H1 (cell line): ENCODE results near the gene COX19. TPM values are rescaled to one million over a fixed set of nuclear protein-coding genes. Genes with fewer than 3 reads are reported as not detected.
A peak's percentile ranks its signal among the peaks of the same experiment; 100 is the strongest.

Experiments used
- CTCF ChIA-PET: fragments of 300-600 bp; sonication (Branson Sonifier 250); formaldehyde crosslinking; loops from one replicate; lab custom pipeline; 2021; ENCODE audit not compliant: partially characterized antibody; lab: Charles Lee
- POLR2A ChIA-PET: fragments of 300-600 bp; sonication (Branson Sonifier 250); formaldehyde crosslinking; loops from one replicate; lab custom pipeline; 2021; ENCODE audit warnings: inconsistent platforms; ENCODE audit not compliant: partially characterized antibody; lab: Charles Lee
- DNase-seq, 2 experiments: peaks; one replicate each; pipeline versions ENCODE4 v3.0.0 to v3.0.0-alpha.2; 2010 to 2022; ENCODE audit warnings: low spot score in 2 of 2, low read depth in 1 of 2, mixed read lengths in 1 of 2
- FAIRE-seq: peaks from 2 replicates; lab custom pipeline; 2011; peaks lifted over from hg19 to GRCh38; lab: Jason Lieb, UNC
- H2AFZ ChIP-seq: 2 replicates; pipeline ENCODE4 v1.8.1; 2012; ENCODE audit warnings: low read length, inconsistent platforms
- H2AK5ac ChIP-seq: 2 replicates; pipeline ENCODE4 v1.6.1; 2013; ENCODE audit warnings: low read depth, low read length
- H2BK120ac ChIP-seq: replicated peaks from 2 replicates; pipeline ENCODE3; 2013; ENCODE audit warnings: low read depth, low read length, inconsistent platforms
- H2BK12ac ChIP-seq: 2 replicates; pipeline ENCODE4 v1.6.1; 2013; ENCODE audit warnings: low read depth, low read length
- H2BK15ac ChIP-seq: 2 replicates; pipeline ENCODE4 v1.6.1; 2013; ENCODE audit warnings: low read length
- H2BK20ac ChIP-seq: 2 replicates; pipeline ENCODE4 v1.6.1; 2013; ENCODE audit warnings: low read length
- H2BK5ac ChIP-seq: 2 replicates; pipeline ENCODE4 v1.6.1; 2013; ENCODE audit warnings: low read depth, low read length
- H3K14ac ChIP-seq: 2 replicates; pipeline ENCODE4 v1.6.1; 2013; ENCODE audit warnings: inconsistent platforms; ENCODE audit not compliant: insufficient read length
- H3K18ac ChIP-seq: 2 replicates; pipeline ENCODE4 v1.6.1; 2013; ENCODE audit warnings: low read length; ENCODE audit errors: extremely low read depth
- H3K23ac ChIP-seq: 2 replicates; pipeline ENCODE4 v1.6.1; 2013; ENCODE audit warnings: inconsistent platforms; ENCODE audit not compliant: insufficient read length
- H3K23me2 ChIP-seq: 2 replicates; pipeline ENCODE4 v1.6.1; 2013; ENCODE audit warnings: low read depth, low read length
- H3K27ac ChIP-seq: 2 replicates; pipeline ENCODE4 v1.6.1; 2011; ENCODE audit warnings: low read depth, low read length, inconsistent platforms
- H3K27me3 ChIP-seq, 4 experiments: replicated peaks in 1 of 4; 1 replicate in 1 of 4; 2 replicates in 3 of 4; pipeline versions ENCODE4 v1.6.1 to v1.8.1; 2011 to 2013; ENCODE audit warnings: low read length in 3 of 4, mild to moderate bottlenecking in 3 of 4, inconsistent platforms in 2 of 4, mixed read lengths in 2 of 4, moderate library complexity in 1 of 4; ENCODE audit not compliant: control insufficient read depth in 3 of 4, insufficient read depth in 3 of 4; ENCODE audit errors: extremely low read depth in 1 of 4
- H3K36me3 ChIP-seq, 4 experiments: 2 replicates each; pipeline versions ENCODE4 v1.6.1 to v1.8.1; 2011 to 2013; ENCODE audit warnings: mild to moderate bottlenecking in 4 of 4, low read length in 3 of 4, moderate library complexity in 2 of 4, control low read depth in 1 of 4, inconsistent platforms in 1 of 4; ENCODE audit not compliant: insufficient read depth in 4 of 4, control insufficient read depth in 2 of 4
- H3K4ac ChIP-seq: replicated peaks from 2 replicates; pipeline ENCODE3; 2013; ENCODE audit warnings: low read length, low read depth, mixed read lengths, inconsistent platforms; ENCODE audit not compliant: insufficient read length
- H3K4me1 ChIP-seq, 4 experiments: replicated peaks in 1 of 4; 1 replicate in 1 of 4; 2 replicates in 3 of 4; pipeline versions ENCODE4 v1.6.1 to v1.8.1; 2011 to 2013; ENCODE audit warnings: low read length in 3 of 4, inconsistent platforms in 2 of 4, mixed read lengths in 1 of 4; ENCODE audit not compliant: insufficient read depth in 4 of 4, control insufficient read depth in 3 of 4
- H3K4me2 ChIP-seq, 2 experiments: 2 replicates each; pipeline versions ENCODE4 v1.6.1 to v1.8.1; 2011 to 2013; ENCODE audit warnings: low read depth in 2 of 2, low read length in 2 of 2, control low read depth in 1 of 2, inconsistent platforms in 1 of 2, mild to moderate bottlenecking in 1 of 2; ENCODE audit not compliant: insufficient read depth in 1 of 2
- H3K4me3 ChIP-seq, 4 experiments: fragments of 200-600, 300-600 bp in 1 of 4; sonication (generic), shearing (Covaris generic), sonication (Bioruptor Twin) in 1 of 4; 2 replicates each; pipeline versions ENCODE4 v1.5.1 to v1.8.1; 2011 to 2016; ENCODE audit warnings: low read length in 4 of 4, low read depth in 3 of 4, control low read depth in 2 of 4, inconsistent platforms in 2 of 4, mild to moderate bottlenecking in 2 of 4, mixed read lengths in 1 of 4, moderate library complexity in 1 of 4; ENCODE audit not compliant: insufficient read depth in 2 of 4; ENCODE audit errors: extremely low read depth in 1 of 4
- H3K56ac ChIP-seq: replicated peaks from 2 replicates; pipeline ENCODE3; 2013; ENCODE audit warnings: low read depth, mild to moderate bottlenecking, mixed read lengths, low read length, inconsistent platforms; ENCODE audit not compliant: insufficient read length
- H3K79me1 ChIP-seq: 2 replicates; pipeline ENCODE4 v1.6.1; 2013; ENCODE audit warnings: low read depth, low read length, control low read depth
- H3K79me2 ChIP-seq, 2 experiments: 2 replicates each; pipeline versions ENCODE4 v1.6.1 to v1.8.1; 2012 to 2013; ENCODE audit warnings: low read length in 2 of 2, mild to moderate bottlenecking in 2 of 2, inconsistent platforms in 1 of 2; ENCODE audit not compliant: insufficient read depth in 2 of 2, control insufficient read depth in 1 of 2
- H3K9ac ChIP-seq, 4 experiments: replicated peaks in 1 of 4; 1 replicate in 1 of 4; 2 replicates in 3 of 4; pipeline versions ENCODE4 v1.6.1 to v1.8.1; 2011 to 2013; ENCODE audit warnings: low read depth in 3 of 4, low read length in 3 of 4, control low read depth in 2 of 4, mild to moderate bottlenecking in 2 of 4, moderate library complexity in 2 of 4, inconsistent platforms in 1 of 4; ENCODE audit errors: extremely low read depth in 1 of 4
- H3K9me3 ChIP-seq, 2 experiments: 2 replicates each; pipeline versions ENCODE4 v1.6.1 to v1.8.1; 2012 to 2013; ENCODE audit warnings: mild to moderate bottlenecking in 2 of 2, moderate library complexity in 2 of 2, control low read depth in 1 of 2, inconsistent platforms in 1 of 2, low read depth in 1 of 2, low read length in 1 of 2, mixed read lengths in 1 of 2; ENCODE audit not compliant: insufficient read depth in 2 of 2
- H4K20me1 ChIP-seq, 2 experiments: replicated peaks in 1 of 2; 2 replicates each; pipeline versions ENCODE3 to v1.8.1; 2011 to 2013; ENCODE audit warnings: inconsistent platforms in 2 of 2, low read length in 2 of 2, mild to moderate bottlenecking in 1 of 2; ENCODE audit not compliant: insufficient read depth in 2 of 2, control insufficient read depth in 1 of 2
- H4K5ac ChIP-seq: 2 replicates; pipeline ENCODE4 v1.6.1; 2013; ENCODE audit warnings: low read length, low read depth, mixed read lengths, inconsistent platforms; ENCODE audit not compliant: insufficient read length
- H4K8ac ChIP-seq: 2 replicates; pipeline ENCODE4 v1.8.0; 2013; ENCODE audit warnings: mild to moderate bottlenecking, moderate library complexity, low read length, inconsistent platforms; ENCODE audit not compliant: insufficient read depth; ENCODE audit errors: extremely low read depth
- H4K91ac ChIP-seq: replicated peaks from 2 replicates; pipeline ENCODE3; 2013; ENCODE audit warnings: low read length, mixed read lengths, inconsistent platforms; ENCODE audit not compliant: insufficient read length
- EP300 ChIP-seq, 2 experiments: IDR thresholded peaks; 1 replicate in 1 of 2; 2 replicates in 1 of 2; pipeline ENCODE4 v1.6.1; 2011 to 2012; ENCODE audit warnings: low read depth in 2 of 2, low read length in 2 of 2, mild to moderate bottlenecking in 2 of 2, borderline replicate concordance in 1 of 2, inconsistent platforms in 1 of 2, moderate library complexity in 1 of 2
- KDM1A ChIP-seq: fragments of 200-600, 300-600 bp; sonication (generic); IDR thresholded peaks from 2 replicates; pipeline ENCODE4 v1.7.1; 2016; ENCODE audit warnings: mild to moderate bottlenecking, low read length, borderline replicate concordance
- POLR2AphosphoS5 ChIP-seq: IDR thresholded peaks from 2 replicates; pipeline ENCODE4 v1.6.1; 2011; ENCODE audit warnings: low read depth, low read length
- SP2 ChIP-seq: IDR thresholded peaks from 2 replicates; pipeline ENCODE4 v1.6.1; 2012; ENCODE audit warnings: mild to moderate bottlenecking, low read length, inconsistent platforms
- WGBS, 2 experiments: shearing (Covaris generic) in 1 of 2; methylation state at CpG; one replicate each; pipeline versions ENCODE4 v1.1.6 to v1.1.7; 2013 to 2015; ENCODE audit warnings: low lambda C conversion rate in 2 of 2, mixed read lengths in 2 of 2, inconsistent platforms in 1 of 2, low coverage in 1 of 2, missing lambda C conversion rate in 1 of 2; ENCODE audit not compliant: insufficient replicate concordance in 2 of 2, insufficient coverage in 1 of 2, insufficient read length in 1 of 2; ENCODE audit errors: extremely low coverage in 1 of 2, missing lambda C conversion rate in 1 of 2; 5-methylcytosine and 5-hydroxymethylcytosine counted together
- polyA plus RNA-seq, 7 experiments: library from polyadenylated mRNA; depleted of rRNA in 3 of 7; stranded (reverse) in 5 of 7; unstranded in 2 of 7; fragments of >200 nt in 5 of 7; fragments of 200-250 nt in 2 of 7; gene quantifications; 1 replicate in 5 of 7; 2 replicates in 1 of 7; 4 replicates in 1 of 7; pipeline versions ENCODE4 v1.2.1 to v1.2.3, GENCODE V29; 2011 to 2013; ENCODE audit warnings: missing spikeins in 2 of 7, mixed read lengths in 2 of 7
- total RNA-seq: library from RNA; stranded (reverse); fragmentation: NEBNext Ultra II Directional; extraction: Animal tissue kit (Norgen Biotek cat#: 25700); gene quantifications from 2 replicates; pipeline ENCODE4 v1.2.1, GENCODE V29; 2021

COX19 gene
- total and polyA plus RNA-seq, 2 of the 8 experiments (the other 6 are each of a cell fraction or from before 2014, with no cell fraction given): 3.9 to 7.9 TPM

- 91% methylated on average over 37 of the region's 37 CpGs; no CpG with 5 or more reads in 1 of the 2 experiments for WGBS, 2 experiments
- no peak overlapping the region for H3K18ac ChIP-seq
- CTCF ChIA-PET: interaction anchor here (0.7 to 4.7 kb wide), 3 partner anchors 12 to 18 kb away, joined by 3 to 36 read pairs (median 4); no protein-coding TSS in a partner anchor
- no peak overlapping the region for H2BK20ac ChIP-seq
- H3K9me3 ChIP-seq: no peaks in the 10 kb centered on the region; a peak in 1 of 4 replicates
- H3K14ac ChIP-seq: no peak overlapping the region
- H3K4ac ChIP-seq: no peak overlapping the region
- H3K9ac ChIP-seq: peak overlapping the region in 1 of 4 experiments; percentile 28; a peak in 1 of 7 replicates
- peaks cover 7% of the 10 kb centered on the region for H3K79me1 ChIP-seq
- FAIRE-seq (peak; percentile 52), DNase-seq (no peak)
- H4K91ac ChIP-seq: peak overlapping the region; percentile 95
- no peak overlapping the region for H2BK120ac ChIP-seq
- H3K23me2 ChIP-seq: peaks cover 8% of the 10 kb centered on the region; the same call in 1 of the 2 replicates
- H4K20me1 ChIP-seq: peaks cover 2 to 11% of the 10 kb centered on the region in 2 experiments
- H3K4me3 ChIP-seq: no peak overlapping the region
- H3K23ac ChIP-seq: no peak overlapping the region
- H3K36me3 ChIP-seq: peaks cover 0 to 8% (median 0%) of the 10 kb centered on the region in 4 experiments; a peak in 3 of 8 replicates
- H2AK5ac ChIP-seq: peak overlapping the region; percentile 94
- H3K4me2 ChIP-seq: no peak overlapping the region
- H3K56ac ChIP-seq: no peak overlapping the region
- H3K79me2 ChIP-seq: peaks cover 0 to 3% of the 10 kb centered on the region in 2 experiments; a peak in 1 of 4 replicates
- peak overlapping the region; percentile 83; the same call in 1 of the 2 replicates for H2BK15ac ChIP-seq
- H4K5ac ChIP-seq: no peak overlapping the region
- no peak overlapping the region for H2AFZ ChIP-seq
- TF ChIP-seq EP300 (IDR thresholded peaks at IDR 0.05; ENCODE audit: borderline replicate concordance in 1 of 2, low read depth in 2 of 2, low read length in 2 of 2) (no peak), POLR2AphosphoS5 (no peak), KDM1A (peak; percentile 30; the same call in 1 of the 2 replicates), SP2 (no peak)
- peak overlapping the region; percentile 93; the same call in 1 of the 2 replicates for H2BK5ac ChIP-seq
- peak overlapping the region; percentile 98 for H2BK12ac ChIP-seq
- no peaks in the 10 kb centered on the region for H3K4me1 ChIP-seq
- no peak overlapping the region; the same call in 1 of the 2 replicates for H3K27ac ChIP-seq
- POLR2A ChIA-PET: no interaction called here
- H3K27me3 ChIP-seq: no peaks in the 10 kb centered on the region
- H4K8ac ChIP-seq: no peak overlapping the region; the same call in 1 of the 2 replicates
Measured at GRCh38 chr7:1008733-1009363, 33.5 kb upstream of the COX19 start.
